ENCODE measurements around the gene LBHD2. TPM values are rescaled to one million over a fixed set of nuclear protein-coding genes. Genes with fewer than 3 reads are reported as not detected.

LBHD2 gene
- total and polyA plus RNA-seq, 2 donors (not counting 1 experiment from before 2014, with no cell fraction given) = not detected

GRCh38 chr14:103068351-103069073 is 15.5 kb upstream of the LBHD2 start:
- ATAC-seq (ENCODE audit: low read depth) = no peak

GRCh38 chr14:103070263-103070885 is 13.6 kb upstream of the LBHD2 start:
- TF ChIP-seq EZH2 (IDR thresholded peaks at IDR 0.05; ENCODE audit: borderline replicate concordance, insufficient read depth, low read depth, low read length, poor library complexity, severe bottlenecking) = no peak
- peaks cover 7% of the 10 kb centered on the region for H3K4me1 Mint-ChIP-seq
- no peak overlapping the region for H3K4me3 Mint-ChIP-seq
- DNase-seq = no peak
- Histone ChIP-seq H3K4me3 (ENCODE audit: control extremely low read depth in 1 of 5, extremely low read depth in 1 of 5, insufficient read depth in 1 of 5, low read depth in 2 of 5, low read length in 4 of 5) (no peak overlapping the region), H3K27me3 (replicated peaks in 1 of 4; ENCODE audit: control extremely low read depth in 1 of 4, control insufficient read depth in 3 of 4, insufficient read depth in 4 of 4, low read length in 3 of 4) (peaks cover 0 to 17% (median 2%) of the 10 kb centered on the region in 4 experiments), H3K9ac (ENCODE audit: low read length) (no peak overlapping the region), H3K4me1 (ENCODE audit: control insufficient read depth in 2 of 2, insufficient read depth in 2 of 2, low read length in 2 of 2) (peaks cover 10 to 18% of the 10 kb centered on the region in 2 donors), H3K4me2 (replicated peaks; ENCODE audit: low read depth, low read length, poor library complexity, severe bottlenecking) (no peak overlapping the region), H2AFZ (ENCODE audit: insufficient read depth, low read depth, low read length, poor library complexity, severe bottlenecking) (no peak overlapping the region), H3K36me3 (replicated peaks in 1 of 2; ENCODE audit: control extremely low read depth in 1 of 2, control insufficient read depth in 1 of 2, extremely low read depth in 1 of 2, insufficient read depth in 2 of 2, low read length in 1 of 2) (no peaks in the 10 kb centered on the region), H3K79me2 (ENCODE audit: control insufficient read depth, insufficient read depth, low read length) (no peaks in the 10 kb centered on the region), H4K20me1 (ENCODE audit: control insufficient read depth, insufficient read depth, low read length, poor library complexity, severe bottlenecking) (no peaks in the 10 kb centered on the region), H3K27ac (ENCODE audit: low read length in 2 of 2) (no peak overlapping the region), H3K9me3 (ENCODE audit: control extremely low read depth in 1 of 3, control insufficient read depth in 2 of 3, insufficient read depth in 1 of 3, low read length in 2 of 3) (no peaks in the 10 kb centered on the region)
- intact Hi-C loops (cut with micrococcal nuclease) = no loop called here
- peaks cover 3% of the 10 kb centered on the region for H3K27me3 Mint-ChIP-seq
- H3K9me3 Mint-ChIP-seq (ENCODE audit: insufficient read depth) = no peaks in the 10 kb centered on the region
- 79% methylated on average over 6 of the region's 8 CpGs for WGBS (ENCODE audit: insufficient coverage)
- CTCF ChIA-PET = interaction anchor here (0.6 kb wide), 1 partner anchor 109 kb away, joined by 3 read pairs; no protein-coding TSS in a partner anchor
- H3K27ac Mint-ChIP-seq = no peak overlapping the region
- no peak for ATAC-seq (ENCODE audit: low read depth)
- POLR2A ChIA-PET = no interaction called here

More at GRCh38 chr14:103068351-103069073, 15.5 kb upstream of the LBHD2 start:
- Mint-ChIP-seq H3K9me3 (ENCODE audit: insufficient read depth) (no peaks in the 10 kb centered on the region), H3K4me3 (no peak overlapping the region), H3K27ac (no peak overlapping the region), H3K4me1 (peaks cover 2% of the 10 kb centered on the region), H3K27me3 (peaks cover 3% of the 10 kb centered on the region)
- CTCF ChIA-PET = no interaction called here
- Histone ChIP-seq H3K4me3 (ENCODE audit: control extremely low read depth in 1 of 5, extremely low read depth in 1 of 5, insufficient read depth in 1 of 5, low read depth in 2 of 5, low read length in 4 of 5) (no peak overlapping the region), H3K9ac (ENCODE audit: low read length) (no peak overlapping the region), H3K9me3 (ENCODE audit: control extremely low read depth in 1 of 3, control insufficient read depth in 2 of 3, insufficient read depth in 1 of 3, low read length in 2 of 3) (no peaks in the 10 kb centered on the region), H3K4me1 (ENCODE audit: control insufficient read depth in 2 of 2, insufficient read depth in 2 of 2, low read length in 2 of 2) (no peaks in the 10 kb centered on the region), H3K36me3 (replicated peaks in 1 of 2; ENCODE audit: control extremely low read depth in 1 of 2, control insufficient read depth in 1 of 2, extremely low read depth in 1 of 2, insufficient read depth in 2 of 2, low read length in 1 of 2) (no peaks in the 10 kb centered on the region), H2AFZ (ENCODE audit: insufficient read depth, low read depth, low read length, poor library complexity, severe bottlenecking) (no peak overlapping the region), H3K27me3 (replicated peaks in 1 of 4; ENCODE audit: control extremely low read depth in 1 of 4, control insufficient read depth in 3 of 4, insufficient read depth in 4 of 4, low read length in 3 of 4) (peaks cover 0 to 6% (median 0%) of the 10 kb centered on the region in 4 experiments), H3K4me2 (replicated peaks; ENCODE audit: low read depth, low read length, poor library complexity, severe bottlenecking) (no peak overlapping the region), H3K27ac (ENCODE audit: low read length in 2 of 2) (no peak overlapping the region), H4K20me1 (ENCODE audit: control insufficient read depth, insufficient read depth, low read length, poor library complexity, severe bottlenecking) (no peaks in the 10 kb centered on the region), H3K79me2 (ENCODE audit: control insufficient read depth, insufficient read depth, low read length) (no peaks in the 10 kb centered on the region)
- TF ChIP-seq EZH2 (IDR thresholded peaks at IDR 0.05; ENCODE audit: borderline replicate concordance, insufficient read depth, low read depth, low read length, poor library complexity, severe bottlenecking) = no peak
- no peak for DNase-seq
- POLR2A ChIA-PET = no interaction called here
- 83% methylated on average over 14 of the region's 22 CpGs for WGBS (ENCODE audit: insufficient coverage)
- intact Hi-C loops (cut with micrococcal nuclease) = no loop called here
